ENCODE measurements around the gene GABBR2. TPM values are rescaled to one million over a fixed set of nuclear protein-coding genes. Genes with fewer than 3 reads are reported as not detected.
A peak's percentile ranks its signal among the peaks of the same experiment; 100 is the strongest.

GABBR2 gene
- total RNA-seq, 1 donor from 2014 or later, result 0.68 TPM

GRCh38 chr9:98391406-98391805 lies 317.3 kb downstream of the GABBR2 start:
- DNase-seq, result no peak

- no peak for DNase-seq
These were observed 323.0 kb downstream of the GABBR2 start for GRCh38 chr9:98385751-98386150.

- peak; percentile 9 for DNase-seq
These were observed 325.0 kb downstream of the GABBR2 start for GRCh38 chr9:98383758-98384157.

GRCh38 chr9:98381311-98382103 lies 327.2 kb downstream of the GABBR2 start:
- DNase-seq, result no peak

- DNase-seq, result peak; percentile 15
These were observed 328.6 kb downstream of the GABBR2 start for GRCh38 chr9:98380065-98380681.

- DNase-seq, result no peak
These were observed 329.2 kb downstream of the GABBR2 start for GRCh38 chr9:98379572-98379971.

GRCh38 chr9:98378794-98379193 lies 329.9 kb downstream of the GABBR2 start:
- DNase-seq, result no peak

GRCh38 chr9:98378206-98378780 lies 330.4 kb downstream of the GABBR2 start:
- DNase-seq, result no peak

GRCh38 chr9:98375138-98375726 lies 333.5 kb downstream of the GABBR2 start:
- peak; percentile 47 for DNase-seq

GRCh38 chr9:98374385-98375051 lies 334.2 kb downstream of the GABBR2 start:
- peak; percentile 60 for DNase-seq

- no peak for DNase-seq
These were observed 335.1 kb downstream of the GABBR2 start for GRCh38 chr9:98373609-98374008.

- DNase-seq, result no peak
These were observed 336.5 kb downstream of the GABBR2 start for GRCh38 chr9:98372077-98372836.

- no peak for DNase-seq
These were observed 337.8 kb downstream of the GABBR2 start for GRCh38 chr9:98370976-98371315.

- DNase-seq, result no peak
These were observed 338.3 kb downstream of the GABBR2 start for GRCh38 chr9:98370300-98370975.

GRCh38 chr9:98369896-98370295 lies 338.8 kb downstream of the GABBR2 start:
- DNase-seq, result no peak

GRCh38 chr9:98369471-98369870 lies 339.3 kb downstream of the GABBR2 start:
- no peak for DNase-seq

- no peak for DNase-seq
These were observed 339.7 kb downstream of the GABBR2 start for GRCh38 chr9:98369066-98369425.

- DNase-seq, result no peak
These were observed 340.2 kb downstream of the GABBR2 start for GRCh38 chr9:98368366-98369065.

- DNase-seq, result no peak
These were observed 340.8 kb downstream of the GABBR2 start for GRCh38 chr9:98367923-98368322.

- DNase-seq, result no peak
These were observed 341.3 kb downstream of the GABBR2 start for GRCh38 chr9:98367371-98367900.

GRCh38 chr9:98365781-98366180 lies 343.0 kb downstream of the GABBR2 start:
- peak; percentile 55 for DNase-seq
